Middle frontal gyrus (tissue), 1 donor: ENCODE data around the gene SRSF4.
"Not testable (repeated sequence)": the region's sequence is repeated elsewhere in the genome, so short reads cannot be mapped to it uniquely, and the experiment has no call there.

Source experiments
- DNase-seq: peaks from one replicate; pipeline ENCODE4 v3.0.0-alpha.2; 2015; ENCODE audit warnings: low spot score; ENCODE audit errors: extremely low spot score

Gene SRSF4

DNA sequence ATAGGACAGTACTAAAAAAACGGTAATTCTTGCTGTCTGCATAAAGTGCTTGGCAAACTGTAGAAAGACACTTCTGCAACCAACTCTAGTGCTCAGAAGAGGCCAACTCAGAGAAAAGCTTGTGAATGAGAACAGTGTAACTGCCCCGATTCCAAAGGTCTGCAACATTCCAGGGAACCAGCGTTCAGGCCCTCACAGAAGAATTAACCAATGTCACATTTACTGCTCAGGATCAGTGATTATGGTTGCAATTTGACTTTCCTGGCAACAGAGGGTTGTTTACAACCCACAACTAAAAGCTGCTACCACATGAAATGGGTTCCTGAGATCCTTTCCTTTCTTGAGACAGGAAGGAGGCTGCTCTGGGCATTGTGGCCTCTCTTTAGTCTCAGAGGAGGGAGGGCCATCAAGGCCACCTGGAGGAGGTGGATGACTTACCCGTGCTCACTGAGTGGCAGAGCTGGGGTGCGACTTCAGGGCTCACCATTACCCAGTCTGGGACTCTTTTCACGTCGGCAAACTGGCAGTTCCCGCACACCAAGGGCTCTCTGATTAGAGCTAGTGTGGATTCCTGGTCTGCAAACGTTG is 15.3 kb downstream of the SRSF4 start:
- DNase-seq: no peak

DNA sequence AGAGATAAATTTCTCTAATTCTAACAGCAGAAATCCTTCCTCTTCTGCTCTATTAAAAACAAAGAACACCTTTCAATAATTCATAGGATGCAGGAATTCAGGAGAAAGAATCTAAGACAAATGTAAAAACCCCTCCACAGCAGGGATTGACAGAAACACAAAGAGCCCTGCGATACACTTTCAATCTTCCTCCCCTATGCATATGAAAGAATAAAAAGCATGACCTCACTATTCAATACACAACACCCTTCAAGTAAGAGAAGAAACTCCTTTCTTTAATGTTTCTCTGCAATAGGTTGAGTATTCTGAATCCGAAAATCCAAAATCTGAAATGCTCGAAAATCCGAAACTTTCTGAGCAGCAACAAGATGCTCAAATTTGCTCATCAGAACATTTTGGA is 17.1 kb downstream of the SRSF4 start:
- DNase-seq: no peak

DNA sequence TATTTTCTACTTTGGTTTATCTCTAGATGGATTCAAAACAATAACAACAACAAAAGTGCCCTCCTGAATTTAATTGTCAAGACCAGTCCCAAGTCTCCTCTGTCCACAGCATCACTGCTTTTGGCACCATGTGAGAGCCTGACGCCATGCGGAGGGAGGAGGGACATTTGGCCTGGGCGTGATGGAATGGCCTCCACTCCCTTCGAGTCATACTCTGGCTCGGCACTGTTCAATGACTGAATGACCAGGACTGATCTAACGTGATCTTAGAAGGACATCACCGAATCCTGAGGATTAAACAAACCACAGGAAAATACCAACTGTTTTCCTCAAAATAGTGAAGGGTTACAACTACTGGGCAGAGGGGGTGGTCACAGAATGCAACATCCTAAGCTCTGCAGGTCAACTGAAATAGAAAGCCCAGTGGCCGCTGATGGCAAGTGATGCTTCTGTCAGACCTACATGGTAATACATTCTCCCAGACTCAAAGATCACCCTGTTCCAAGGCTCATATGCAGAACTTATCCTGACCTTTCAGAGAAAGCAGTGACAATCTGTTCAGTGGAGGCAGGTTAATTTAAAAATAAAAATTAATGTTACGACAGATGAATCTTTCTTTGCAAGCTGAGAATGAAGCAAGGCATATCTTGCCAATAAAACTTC is 19.1 kb downstream of the SRSF4 start:
- DNase-seq: no peak

DNA sequence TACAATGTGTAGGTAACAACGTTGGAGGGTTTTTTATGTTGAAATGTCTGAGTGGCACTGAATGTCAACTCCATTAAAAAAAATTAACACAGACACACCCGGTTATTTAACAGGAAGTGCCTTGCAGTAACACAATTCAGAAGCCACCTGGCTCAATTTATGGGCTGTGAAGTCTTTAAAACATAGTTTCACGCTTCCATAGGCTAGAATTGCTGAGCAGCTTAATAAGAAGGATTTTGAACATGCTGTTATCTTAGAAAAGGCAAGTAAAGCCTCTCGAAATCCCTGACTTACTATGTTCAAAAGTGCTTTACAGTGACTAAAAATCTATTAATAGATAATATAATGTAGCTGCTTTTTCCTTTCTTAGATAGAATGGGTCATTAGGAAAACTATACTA is 19.7 kb downstream of the SRSF4 start:
- DNase-seq: no peak

DNA sequence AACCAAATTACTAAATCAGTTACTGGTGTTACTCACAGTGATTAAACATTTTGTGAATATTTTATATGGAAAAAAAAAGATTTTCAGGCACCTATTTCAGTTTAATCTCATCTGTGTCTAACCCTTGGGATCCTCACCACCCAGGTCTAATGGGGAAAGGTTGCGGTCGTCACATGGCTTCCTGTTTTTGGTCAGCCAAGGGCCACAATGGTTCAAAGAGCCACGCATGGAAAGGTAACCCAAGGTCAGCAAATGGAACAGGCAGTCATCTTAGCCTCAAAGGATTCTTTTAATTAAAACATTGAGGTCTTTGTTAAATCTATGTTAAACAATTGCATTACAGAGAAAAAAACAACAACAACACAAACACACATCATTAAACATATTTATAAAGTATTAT is 21.9 kb downstream of the SRSF4 start:
- DNase-seq: no peak

DNA sequence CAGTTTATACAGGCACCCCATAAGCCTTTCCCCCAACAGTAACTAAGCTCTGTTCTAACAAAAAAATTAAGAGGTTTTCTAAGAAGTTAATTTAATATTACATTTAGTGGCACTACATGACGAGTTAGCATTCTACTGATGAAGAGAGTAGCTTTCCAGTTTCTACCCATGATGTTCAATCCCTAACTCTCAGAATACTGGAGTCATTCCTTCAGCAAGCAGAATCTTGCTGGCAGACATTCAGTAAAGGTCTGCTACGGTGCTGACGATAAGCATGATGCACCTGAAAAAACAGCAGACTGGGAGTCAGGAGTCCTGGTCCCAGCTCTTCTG is 24.5 kb downstream of the SRSF4 start:
- no peak for DNase-seq

DNA sequence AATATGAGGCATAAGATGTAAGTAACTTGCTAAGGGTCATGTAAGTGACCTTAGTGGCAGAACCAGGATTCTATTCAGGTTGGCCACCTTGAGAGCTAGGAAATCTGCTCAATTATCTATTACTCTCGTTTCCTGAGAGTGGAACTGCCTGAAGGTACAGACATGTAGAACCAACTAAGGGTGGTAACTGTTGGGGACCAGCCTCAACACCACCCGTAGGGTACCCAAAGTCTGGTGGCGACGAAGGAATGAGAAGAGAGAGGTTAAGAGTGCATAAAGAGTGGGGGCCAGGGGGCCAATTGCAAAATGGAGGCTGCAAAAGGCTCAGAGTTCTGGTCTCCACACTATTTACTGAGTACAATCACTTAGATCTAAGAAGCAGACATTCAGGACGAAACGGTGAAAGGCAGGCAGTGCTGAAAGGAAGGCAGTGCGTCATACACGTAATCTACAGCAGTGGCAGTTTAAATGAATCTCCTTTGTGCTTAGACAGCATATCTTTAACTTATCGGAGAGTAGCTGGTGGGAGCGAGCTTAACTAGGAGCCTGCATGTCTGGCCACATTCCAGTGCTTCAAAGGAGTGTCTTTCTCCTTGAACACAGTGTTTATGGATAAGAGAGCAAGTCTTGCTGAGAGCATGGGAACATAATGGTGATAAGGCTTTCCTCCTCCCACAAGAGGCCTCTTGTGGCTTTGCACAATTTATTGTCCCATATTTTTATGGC is 25.0 kb downstream of the SRSF4 start:
- no peak for DNase-seq

DNA sequence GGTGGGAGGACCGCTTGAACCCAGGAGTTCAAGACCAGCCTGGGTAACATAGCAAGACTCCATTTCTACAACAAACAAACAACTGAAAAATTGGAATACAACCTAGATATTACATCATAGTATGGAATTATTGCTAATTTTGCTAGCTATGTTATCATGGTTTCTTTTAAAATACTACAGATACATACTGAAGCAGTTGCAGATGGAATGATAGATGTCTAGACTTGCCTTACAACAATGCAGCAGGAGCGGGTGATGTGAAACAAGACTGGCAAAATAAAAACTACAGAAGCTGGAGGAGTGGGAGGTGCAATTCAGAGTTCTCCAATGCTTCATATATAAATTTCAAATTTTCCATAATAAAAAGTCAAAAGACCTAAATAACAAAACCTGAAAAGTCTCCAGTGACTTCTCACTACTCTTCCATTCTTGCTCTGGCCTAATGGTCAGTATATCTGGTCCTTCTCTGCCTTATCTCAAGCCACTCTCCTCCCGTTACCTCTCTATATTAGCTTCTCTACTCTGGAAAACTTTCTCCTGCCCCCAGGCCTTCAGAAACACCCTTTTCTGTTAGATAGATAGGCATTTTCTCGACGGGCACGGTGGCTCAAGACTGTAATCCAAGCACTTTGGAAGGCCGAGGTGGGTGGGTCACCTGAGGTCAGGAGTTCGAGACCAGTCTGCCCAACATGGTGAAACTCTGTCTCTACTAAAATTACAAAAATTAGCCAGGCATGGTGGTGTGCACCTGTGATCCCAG is 29.5 kb downstream of the SRSF4 start:
- DNase-seq: no peak

DNA sequence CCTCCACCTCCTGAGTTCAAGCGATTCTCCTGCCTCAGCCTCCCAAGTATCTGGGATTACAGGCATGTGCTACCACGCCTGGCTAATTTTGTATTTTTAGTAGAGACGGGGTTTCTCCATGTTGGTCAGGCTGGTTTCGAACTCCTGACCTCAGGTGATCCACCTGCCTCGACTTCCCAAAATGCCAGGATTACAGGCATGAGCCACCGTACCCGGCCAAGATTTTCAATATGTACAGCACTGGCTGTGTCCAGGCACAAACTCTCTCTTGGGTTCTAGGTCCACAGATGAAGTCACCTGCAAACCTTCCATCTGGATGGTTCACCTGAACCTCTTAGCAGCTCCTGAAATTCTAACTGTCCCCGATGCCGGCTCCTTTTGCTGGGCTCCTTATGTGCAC is 31.4 kb downstream of the SRSF4 start:
- DNase-seq: not testable (repeated sequence)

DNA sequence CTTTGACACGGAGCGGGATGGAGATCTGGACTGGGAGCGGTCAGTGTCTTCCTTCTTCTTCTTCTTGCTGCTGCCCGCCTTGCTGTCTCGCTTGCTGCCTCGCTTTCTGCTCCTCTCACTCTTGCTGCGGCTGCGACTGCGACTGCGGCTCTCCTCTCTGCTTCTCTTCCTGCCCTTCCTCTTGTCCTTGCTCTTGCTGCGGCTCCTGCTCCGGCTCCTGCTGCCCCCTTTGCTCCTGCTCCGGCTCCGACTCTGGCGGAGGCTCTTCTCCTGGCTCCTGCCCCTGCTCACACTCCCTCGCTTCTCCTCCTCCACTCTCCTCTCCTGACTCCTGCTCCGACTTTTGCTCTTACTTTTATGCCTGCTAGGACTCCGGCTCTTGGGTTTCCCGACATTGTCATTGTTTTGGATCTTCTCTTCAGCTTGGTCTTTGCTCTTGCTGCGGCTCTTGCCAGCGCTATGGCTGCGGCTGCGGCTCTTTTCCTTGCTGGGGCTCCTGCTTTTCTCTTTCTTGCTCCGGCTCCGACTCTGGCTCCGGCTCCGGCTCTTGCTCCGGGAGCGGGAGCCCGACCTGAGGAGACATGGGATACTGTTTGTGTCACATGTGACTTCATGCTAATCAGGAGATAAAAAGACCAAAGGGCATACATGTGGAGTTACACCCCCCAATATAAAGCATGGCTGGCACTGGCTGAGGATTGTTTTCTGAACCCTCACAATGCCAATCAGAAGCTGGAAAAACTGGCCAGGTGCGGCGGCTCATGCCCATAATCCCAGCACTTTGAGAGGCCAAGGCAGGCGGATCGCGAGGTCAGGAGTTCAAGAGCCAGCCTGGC is 32.8 kb downstream of the SRSF4 start:
- DNase-seq: no peak

DNA sequence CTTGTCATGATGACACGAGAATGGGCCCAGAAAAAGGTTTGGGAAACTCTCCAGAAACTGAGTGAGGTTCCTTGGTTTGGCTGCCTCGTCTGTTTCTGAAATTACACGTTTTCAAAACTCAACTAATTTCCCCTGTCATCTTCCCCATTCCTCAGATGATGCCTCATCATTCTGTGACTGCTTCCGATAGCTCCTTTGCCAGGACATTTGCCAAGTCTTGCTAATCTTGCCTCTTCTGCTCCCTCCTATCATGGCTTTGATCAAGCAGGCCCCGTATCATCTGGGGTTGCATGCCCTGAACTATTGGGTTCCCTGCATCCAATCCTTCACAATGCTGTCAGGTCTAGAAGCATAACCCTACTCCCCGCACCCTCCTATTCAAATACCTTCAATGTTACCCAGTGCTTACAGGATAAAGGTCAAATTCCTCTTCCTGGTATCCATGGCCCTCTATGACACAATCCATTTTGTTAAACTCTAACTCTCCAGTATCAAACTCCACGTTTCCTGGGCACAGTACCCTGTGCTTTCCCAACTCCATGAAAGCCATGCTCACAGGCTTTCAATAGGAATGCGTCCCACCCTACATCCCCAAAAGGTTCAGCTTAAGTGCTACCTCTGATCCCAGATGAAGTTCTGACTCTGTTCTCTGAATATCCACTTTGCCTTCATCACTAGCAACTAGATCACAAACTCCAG is 35.8 kb downstream of the SRSF4 start:
- no peak for DNase-seq

DNA sequence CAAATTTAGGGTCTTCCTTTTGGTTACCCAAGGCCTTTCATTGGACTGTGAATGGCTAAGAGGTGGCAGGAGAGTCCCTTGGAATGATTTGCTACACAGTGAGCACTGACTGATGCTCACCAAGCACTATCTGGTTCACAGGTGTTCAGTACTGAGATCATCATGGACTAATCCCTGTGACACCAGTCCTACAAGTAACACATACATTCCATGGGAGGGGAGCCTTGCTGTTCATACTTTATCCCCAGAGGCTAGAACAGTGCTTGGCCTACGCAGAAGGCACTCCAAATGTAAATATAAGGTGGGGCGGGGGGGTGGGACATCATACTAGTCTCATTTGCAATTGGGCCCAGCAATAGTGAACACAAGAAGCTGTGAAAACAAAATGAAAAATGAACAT is 37.5 kb downstream of the SRSF4 start:
- no peak for DNase-seq

DNA sequence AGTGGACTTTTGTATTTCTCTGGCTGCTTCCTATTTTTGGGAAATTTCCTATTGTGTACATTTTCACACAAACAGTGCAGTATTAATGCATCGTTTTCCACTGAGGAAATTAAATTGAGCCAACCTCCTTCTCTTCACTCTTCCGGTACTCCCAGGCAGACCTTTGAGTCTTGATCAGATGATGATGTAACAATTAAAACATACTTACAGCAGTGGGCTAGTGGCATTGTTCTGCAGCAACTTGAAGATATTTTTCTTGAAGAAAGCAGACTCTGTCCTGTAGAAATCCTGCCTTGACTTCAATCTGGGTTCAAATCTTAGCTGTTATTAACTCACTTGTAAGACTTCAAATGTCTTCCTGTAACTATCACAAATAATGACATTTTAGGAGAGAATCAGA is 39.0 kb downstream of the SRSF4 start:
- DNase-seq: no peak

DNA sequence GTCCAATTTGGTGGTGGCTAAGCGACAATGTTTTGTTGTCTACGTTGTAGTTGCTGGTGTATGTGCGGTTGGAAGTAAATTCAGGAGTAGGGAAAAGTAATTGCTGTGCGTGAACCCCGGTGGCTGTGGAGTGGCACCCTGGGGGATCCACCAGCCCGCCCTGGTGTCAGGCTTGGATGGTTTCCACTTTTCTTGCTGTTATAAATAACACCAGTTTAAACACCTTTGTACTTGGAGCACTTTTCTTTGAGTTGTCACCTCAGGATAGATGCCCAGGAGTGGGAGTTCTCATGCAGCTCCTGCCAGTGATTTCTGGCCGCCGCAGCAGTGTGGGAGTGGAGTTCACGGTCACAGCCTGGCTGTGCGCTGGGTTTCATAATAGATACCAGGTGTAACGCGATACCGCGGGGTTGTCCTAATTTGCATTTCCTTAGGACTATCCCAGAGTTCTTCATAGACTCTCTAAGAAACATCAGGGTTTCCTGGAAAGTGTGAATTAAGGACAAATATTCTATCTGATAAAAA is 45.2 kb downstream of the SRSF4 start:
- DNase-seq: no peak

DNA sequence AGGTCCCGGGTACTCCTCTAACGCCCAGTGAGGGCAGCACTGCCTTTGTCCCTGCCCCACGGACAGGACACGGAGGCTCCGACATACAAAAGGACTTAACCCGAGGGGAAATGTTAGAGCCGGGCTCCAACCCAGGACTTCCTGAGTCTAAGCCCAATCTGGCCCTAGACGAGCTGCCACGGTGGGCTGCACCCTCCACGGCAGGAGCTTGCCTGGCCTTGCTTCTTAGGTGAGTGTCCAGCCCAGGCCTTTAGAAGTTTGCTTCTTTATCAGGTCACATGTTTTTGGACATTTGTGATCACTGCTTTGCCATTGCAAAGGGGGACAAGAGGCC is 47.0 kb downstream of the SRSF4 start:
- no peak for DNase-seq

DNA sequence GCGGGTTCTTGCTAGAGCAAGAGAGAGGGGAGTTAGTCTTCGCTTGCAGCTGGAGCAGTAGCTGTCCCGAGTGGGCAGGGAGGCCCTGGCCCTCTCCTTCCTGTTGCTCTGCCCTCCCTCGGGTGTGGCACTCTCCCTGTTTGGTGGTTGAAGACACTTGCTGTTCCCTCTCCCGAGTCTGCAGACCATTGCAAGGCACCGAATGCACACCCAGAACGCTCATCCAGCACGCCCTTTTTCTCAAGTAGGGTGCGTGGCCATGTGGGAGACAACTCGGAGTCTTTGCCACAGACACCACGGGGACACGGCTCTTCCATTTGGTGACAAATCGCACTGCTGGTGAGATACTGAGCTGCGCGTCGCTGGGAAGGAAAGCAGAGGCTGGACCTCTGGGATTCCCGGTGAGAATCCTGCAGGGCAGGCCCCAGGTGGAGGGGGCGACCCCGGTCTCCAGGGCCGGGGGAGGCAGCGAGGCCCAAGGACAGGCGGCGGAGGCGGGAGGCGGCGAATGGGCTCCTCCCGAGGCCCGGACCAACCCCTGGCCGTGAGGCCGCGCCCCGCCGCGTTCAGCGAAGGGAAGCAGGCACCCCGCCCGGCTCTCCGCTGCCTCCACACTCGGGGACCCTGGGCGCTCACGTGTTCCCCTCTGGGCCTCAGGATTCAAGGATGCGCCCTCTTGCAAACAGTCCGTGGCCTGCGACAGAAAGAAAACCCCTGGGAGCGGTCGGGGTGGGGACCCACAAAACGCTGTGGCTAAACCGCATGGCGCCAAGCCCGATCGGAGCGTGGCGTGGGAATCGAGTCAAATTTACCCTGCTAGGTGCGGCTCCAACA is 47.6 kb downstream of the SRSF4 start:
- no peak for DNase-seq

DNA sequence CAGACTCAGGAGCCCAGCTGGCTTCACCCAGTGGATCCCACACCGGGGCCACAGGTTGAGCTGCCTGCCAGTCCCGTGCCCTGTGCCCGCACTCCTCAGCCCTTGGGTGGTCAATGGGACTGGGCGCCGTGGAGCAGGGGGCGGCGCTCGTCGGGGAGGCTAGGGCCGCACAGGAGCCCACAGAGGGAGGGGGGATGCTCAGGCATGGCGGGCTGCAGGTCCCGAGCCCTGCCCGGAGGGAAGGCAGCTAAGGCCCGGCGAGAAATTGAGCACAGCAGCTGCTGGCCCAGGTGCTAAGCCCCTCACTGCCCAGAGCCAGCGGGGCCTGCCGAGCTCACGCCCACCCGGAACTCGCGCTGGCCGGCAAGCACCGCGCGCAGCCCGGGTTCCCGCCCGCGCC is 50.6 kb downstream of the SRSF4 start:
- not testable (repeated sequence) for DNase-seq

DNA sequence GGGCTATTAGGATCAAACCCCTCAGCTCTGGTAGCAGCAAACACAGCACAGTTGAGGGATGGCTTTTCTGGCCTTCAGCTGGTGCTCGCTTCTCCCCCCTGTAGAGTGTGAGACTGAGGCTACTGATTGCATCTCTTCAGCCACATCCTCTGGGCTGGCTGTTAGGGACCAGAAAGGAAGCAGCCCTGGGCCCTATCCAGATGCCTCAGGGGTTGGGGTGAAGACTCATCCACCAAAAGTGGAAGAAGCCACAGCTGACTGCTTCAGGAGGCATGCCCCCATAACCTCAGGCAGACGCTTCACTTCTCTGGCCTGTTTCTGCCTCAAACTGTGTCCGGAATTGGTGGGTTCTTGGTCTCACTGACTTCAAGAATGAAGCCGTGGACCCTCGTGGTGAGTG is 51.8 kb downstream of the SRSF4 start:
- DNase-seq: no peak

DNA sequence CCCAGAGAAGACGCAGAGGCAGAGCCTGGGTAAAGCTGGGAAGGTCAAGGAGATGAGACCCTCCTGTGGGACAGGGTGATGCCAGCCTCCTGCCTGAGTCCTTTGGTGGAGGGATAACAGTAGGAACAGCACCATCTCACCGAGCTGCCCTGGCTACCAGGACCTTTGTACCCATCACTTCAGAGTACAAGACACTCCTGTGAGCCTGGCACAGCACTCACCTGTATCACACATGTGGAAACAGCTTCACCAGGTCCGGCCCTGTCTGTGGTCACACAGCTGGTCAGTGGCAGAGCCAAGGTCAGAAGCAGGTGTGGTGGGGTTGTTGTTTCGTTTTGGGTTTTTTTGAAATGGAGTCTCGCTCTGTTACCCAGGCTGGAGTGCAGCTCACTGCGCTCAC is 53.0 kb downstream of the SRSF4 start:
- DNase-seq: no peak

DNA sequence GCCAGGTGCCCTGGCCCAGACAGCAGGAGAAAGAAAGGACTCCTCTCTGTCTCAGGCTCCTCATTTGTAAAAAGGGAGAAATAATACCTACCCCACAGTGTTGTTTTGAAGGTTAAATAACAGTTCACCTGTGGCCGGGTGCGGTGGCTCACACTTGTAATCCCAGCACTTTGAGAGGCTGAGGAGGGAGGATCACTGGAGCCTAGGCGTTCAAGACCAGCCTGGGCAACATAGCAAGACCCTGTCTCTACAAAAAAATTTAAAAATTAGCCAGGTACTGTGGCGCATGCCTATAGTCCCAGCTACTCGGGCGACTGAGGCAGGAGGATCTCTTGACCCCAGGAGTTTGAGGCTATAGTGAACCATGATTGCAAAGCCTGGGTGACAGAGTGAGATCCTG is 55.5 kb downstream of the SRSF4 start:
- DNase-seq: no peak
